GM12873 (cell line): ENCODE results near the gene KDM4D.

Experiments
- CTCF ChIP-seq: IDR thresholded peaks from 2 replicates; pipeline ENCODE4 v1.5.1; 2012; ENCODE audit warnings: low read depth, mild to moderate bottlenecking, moderate library complexity, low read length, control low read depth; ENCODE audit not compliant: insufficient read depth; ENCODE audit errors: missing control alignments

The KDM4D gene

DNA sequence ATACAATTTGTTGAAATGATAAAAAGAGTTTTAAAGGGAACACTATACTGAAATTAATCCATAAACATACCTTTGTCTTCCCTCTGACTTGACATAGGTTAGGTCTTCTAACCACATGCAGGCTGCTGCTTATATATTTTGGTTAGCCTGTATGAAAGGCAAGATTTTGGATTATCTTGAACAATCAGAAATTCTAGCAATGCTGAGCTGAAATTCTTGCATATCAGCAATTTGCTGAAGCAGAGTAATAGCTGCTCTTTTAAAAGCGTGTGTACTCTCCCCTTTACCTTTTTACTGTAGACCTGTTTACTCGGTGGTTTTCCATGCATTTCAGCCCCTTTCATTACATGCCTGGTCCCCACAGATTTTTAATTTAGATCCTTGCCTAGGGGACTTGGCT is 34.2 kb upstream of the KDM4D start:
- no peak for TF ChIP-seq CTCF

GRCh38 chr11:94941131-94941530 is 32.4 kb upstream of the KDM4D start:
- TF ChIP-seq CTCF: no peak

- no peak for TF ChIP-seq CTCF
Observed at GRCh38 chr11:94946812-94947211, 26.7 kb upstream of the KDM4D start.

DNA sequence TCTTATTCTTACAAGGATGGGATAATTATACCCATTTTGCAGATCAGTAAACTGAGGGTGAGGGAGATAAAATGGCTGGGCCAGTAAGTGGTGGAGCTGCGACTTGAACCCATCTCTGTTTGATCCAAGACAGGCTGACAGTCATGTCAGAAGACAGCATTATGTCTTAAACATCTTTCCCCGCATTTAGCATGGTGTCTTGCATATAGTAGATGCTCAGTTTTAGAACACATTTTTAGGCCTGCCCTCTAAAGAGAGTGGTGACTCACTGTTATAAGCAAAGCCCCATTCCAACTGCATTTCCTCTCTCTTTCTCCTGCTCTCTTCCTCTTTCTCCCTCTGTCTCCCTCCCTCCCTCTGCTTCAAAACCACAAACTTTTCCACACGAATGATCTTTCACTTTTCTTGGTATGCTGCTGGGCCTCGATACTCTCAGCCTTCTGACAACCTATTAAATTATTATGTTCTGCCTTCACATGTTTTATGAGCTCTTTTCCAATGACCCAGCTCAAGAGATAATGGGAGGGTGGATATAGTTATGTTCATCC is 25.4 kb upstream of the KDM4D start:
- no peak for TF ChIP-seq CTCF

- no peak for TF ChIP-seq CTCF
Observed at GRCh38 chr11:94954753-94955152, 18.8 kb upstream of the KDM4D start.

GRCh38 chr11:94956963-94957362 is 16.5 kb upstream of the KDM4D start:
- no peak for TF ChIP-seq CTCF

- no peak for TF ChIP-seq CTCF
Observed at GRCh38 chr11:94958121-94958696, 15.3 kb upstream of the KDM4D start.

GRCh38 chr11:94959179-94959578 is 14.3 kb upstream of the KDM4D start:
- no peak for TF ChIP-seq CTCF
